Stimulated activated CD4-positive, alpha-beta T cell treated with anti-CD3 and anti-CD28 coated beads, Interleukin-12 subunit alpha, Interleukin-12 subunit beta, amount 100 ng/mL, for 48 hours (primary cell): ENCODE measurements around the gene CFB.
"Not testable (repeated sequence)": the region's sequence is repeated elsewhere in the genome, so short reads cannot be mapped to it uniquely, and the experiment has no call there.

Source experiments
- DNase-seq, 3 donors: peaks; one replicate each; pipeline ENCODE4 v3.0.0-alpha.2; 2020; ENCODE audit warnings: low read depth in 2 of 3, low spot score in 1 of 3

Gene CFB

DNA sequence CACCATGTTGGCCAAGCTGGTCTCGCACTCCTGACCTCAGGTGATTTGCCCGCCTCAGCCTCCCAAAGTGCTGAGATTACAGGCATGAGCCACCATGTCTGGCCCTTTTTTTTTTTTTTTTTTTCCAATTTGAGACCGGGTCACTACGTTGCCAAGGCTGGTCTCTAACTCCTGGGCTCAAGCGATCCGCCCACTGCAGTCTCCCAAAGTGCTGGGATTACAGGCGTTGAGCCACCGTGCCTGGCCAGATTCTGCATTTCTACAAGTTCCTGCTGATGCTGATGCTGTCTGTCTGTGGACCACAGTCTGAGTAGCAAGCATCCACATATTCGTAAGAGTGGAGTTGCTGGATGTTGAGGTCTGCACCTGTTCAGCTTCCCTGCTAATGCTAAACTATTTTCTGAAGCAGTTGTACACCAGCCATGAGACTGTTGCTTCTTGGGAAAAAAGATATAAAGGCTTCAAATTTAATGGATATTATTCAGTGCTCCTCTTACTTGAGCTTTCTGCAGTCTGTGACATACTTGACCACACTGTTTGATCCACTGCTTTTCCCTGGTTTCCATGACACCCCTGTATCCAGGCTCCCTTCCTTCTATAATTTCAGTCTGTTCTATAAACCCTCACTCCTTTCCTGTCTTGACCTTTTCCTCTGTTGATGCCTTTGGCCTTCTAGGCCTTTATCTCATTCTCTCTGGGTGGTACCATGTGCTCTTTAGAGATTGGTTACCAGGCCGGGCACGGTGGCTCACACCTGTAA lies 33.9 kb upstream of the CFB start:
- no peak for DNase-seq

DNA sequence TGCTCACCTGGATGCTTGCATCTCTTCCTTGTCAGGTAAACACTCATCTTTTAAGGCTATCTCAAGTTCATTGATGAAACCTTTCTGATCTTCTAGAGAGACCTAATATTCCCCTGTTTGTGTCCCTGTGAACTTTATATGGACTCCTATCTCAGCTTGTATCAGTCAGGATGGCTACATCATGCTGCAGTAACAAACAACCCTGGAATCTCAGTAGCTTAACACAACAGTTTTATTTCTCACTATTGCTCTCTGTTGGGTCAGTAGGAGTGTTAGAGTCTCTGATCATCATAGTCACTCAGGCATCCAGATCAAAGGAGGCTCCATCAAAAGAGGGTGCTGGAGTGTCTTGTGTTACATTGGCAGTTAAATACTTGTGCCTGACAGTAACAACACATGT lies 30.5 kb upstream of the CFB start:
- no peak for DNase-seq

DNA sequence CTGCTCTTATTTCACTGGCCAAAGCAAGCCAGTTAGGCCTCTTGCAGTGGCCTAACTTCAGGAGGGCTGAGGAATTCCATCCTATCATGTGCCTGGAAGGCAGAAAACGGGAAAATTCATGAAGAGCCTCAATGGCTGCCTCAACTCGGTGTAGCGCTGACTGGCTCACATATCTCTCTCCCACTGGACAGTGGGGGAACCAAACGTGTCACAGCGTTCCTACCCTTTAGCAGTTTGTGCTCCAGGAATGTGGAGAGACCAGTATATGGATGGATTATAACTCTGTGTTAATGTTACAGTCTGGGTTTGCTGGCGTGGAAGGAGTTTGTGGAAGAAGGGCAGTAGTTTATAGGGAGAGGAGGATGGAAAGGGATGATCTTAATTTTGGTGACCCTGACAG lies 30.1 kb upstream of the CFB start:
- no peak for DNase-seq

- DNase-seq: no peak
These were observed 27.7 kb upstream of the CFB start for GRCh38 chr6:31918069-31918720.

DNA sequence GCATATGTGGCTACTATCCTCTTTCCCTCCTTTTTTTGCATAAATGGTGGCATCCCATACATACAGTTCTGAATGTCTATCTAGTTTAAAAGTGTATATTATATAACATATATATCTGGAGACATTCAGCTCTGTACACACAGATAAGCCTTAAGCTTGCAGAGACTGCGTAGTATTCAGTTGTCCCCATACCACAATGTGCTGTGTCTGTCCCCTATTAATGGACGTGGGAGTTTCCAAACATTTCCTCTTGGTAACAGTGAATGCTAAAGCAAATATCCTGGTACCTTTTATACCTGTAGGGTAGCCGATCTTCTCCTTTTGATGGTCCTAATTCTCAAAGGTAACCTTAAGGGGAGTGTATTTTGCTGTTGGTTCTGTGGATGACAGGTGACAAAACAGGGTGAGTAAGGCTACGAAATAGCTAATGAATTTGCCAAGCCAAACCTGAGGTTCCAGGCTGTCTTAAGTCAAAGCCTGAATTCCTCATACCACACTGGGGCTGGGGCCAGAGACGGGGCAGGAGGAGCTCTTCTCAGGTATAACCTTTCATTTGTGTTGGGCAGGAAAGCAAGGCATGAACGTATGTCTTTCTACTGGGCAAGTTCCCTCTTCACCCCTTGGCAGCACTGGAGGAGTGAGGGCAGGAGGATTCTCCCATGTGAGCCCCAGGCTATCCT lies 26.1 kb upstream of the CFB start:
- DNase-seq: no peak

- no peak for DNase-seq
These were observed 25.1 kb upstream of the CFB start for GRCh38 chr6:31920811-31921210.

DNA sequence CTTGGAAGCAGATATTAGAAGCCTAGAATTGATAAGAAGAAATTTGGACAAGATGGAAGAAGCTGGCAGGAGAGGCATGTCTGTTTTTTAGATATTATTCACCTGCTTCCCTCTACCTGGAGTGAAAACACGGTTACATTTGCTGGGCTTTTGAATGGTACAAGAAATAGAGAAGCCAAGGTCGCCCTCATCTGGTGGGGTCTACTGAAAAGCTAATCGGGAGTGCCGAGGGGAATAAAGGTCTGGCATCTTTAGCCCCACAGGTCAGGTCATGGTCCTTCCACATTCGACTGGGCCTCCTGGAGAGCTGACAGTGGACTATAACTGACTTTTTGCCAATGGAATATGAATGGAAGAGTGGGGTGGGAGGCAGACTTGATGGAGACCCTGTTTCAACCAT lies 23.0 kb upstream of the CFB start:
- no peak for DNase-seq

DNA sequence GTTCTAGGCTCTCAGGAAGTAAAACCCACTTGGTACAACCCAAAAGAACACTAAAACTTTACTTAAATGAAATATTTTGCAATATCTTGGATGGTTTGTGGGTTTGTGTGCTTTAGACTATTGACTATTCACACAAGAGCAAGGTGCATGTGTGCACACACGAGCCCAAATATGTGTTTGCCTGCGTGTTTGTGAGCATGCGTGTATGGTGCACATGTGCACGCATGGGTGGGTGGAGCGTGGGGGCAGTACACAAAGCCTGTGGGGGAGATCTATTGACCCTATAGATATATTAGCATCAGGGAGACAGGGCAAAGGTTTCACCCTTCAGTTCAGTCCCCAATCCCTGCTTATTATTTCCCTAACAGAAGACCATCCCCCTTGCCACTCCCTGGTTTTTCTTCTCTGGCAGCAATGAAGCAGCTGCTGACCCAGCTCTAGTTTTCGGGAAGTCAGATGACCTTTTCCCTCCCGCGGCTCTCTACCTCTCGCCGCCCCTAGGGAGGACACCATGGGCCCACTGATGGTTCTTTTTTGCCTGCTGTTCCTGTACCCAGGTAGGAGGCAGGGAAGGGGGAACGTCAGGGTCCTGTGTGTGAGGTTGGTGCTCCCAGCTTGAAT lies 18.5 kb upstream of the CFB start, which contains the start of gene C2:
TSS of gene C2 (plus strand) at position 476 of the 621 bp plus-strand sequence. CDS start at position 512, 36 bp downstream.
- no peak for DNase-seq

GRCh38 chr6:31927863-31928671 lies 17.8 kb upstream of the CFB start:
- DNase-seq: no peak

GRCh38 chr6:31928672-31928939 lies 17.3 kb upstream of the CFB start:
- no peak for DNase-seq

DNA sequence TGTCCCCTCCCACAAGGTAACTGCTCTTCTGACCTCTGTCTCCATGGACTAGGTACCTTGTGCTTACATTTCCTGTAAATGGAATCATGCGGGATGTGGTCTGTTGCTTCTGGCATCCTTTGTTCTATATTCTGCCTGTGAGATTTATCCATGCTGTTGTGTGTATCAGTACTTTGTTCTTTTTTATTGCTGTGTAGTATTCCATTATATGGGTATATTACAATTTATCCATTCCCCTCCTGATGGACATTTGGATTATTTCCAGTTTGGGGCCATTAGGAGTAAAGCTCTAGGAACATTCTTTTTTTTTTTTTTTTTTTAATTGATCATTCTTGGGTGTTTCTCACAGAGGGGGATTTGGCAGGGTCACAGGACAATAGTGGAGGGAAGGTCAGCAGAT lies 14.9 kb upstream of the CFB start:
- DNase-seq: no peak

GRCh38 chr6:31932137-31932536 lies 13.8 kb upstream of the CFB start:
- not testable (repeated sequence) for DNase-seq

DNA sequence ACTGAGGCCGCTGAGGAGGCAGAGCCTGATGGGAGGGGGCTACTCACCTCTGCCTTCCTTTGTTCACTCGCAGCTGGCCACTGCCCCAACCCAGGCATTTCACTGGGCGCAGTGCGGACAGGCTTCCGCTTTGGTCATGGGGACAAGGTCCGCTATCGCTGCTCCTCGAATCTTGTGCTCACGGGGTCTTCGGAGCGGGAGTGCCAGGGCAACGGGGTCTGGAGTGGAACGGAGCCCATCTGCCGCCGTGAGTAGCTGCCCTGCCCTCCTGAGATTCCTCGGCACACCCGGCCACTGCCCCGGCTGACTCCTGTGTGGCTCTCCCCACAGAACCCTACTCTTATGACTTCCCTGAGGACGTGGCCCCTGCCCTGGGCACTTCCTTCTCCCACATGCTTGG lies 12.4 kb upstream of the CFB start:
- DNase-seq: no peak

DNA sequence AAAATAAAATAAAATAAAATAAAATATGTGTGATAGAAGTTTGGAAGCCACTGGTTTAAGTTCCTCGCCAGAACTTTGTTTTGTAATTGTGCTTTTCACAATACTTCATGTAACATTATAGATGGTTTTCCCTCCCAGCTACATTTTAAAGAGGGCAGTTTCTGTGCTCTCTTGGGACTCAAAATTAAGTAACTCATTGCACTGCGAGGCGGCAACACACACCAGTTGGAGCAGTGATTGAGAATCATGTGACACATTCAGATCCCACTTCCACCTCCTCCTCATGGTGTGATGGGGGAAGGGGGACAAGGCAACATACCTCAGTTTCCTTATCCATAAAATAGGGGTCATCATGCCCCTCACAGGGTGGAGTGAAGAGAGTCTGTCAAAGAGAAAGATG lies 10.9 kb upstream of the CFB start:
- DNase-seq: no peak

GRCh38 chr6:31935823-31936222 lies 10.1 kb upstream of the CFB start:
- DNase-seq: no peak

DNA sequence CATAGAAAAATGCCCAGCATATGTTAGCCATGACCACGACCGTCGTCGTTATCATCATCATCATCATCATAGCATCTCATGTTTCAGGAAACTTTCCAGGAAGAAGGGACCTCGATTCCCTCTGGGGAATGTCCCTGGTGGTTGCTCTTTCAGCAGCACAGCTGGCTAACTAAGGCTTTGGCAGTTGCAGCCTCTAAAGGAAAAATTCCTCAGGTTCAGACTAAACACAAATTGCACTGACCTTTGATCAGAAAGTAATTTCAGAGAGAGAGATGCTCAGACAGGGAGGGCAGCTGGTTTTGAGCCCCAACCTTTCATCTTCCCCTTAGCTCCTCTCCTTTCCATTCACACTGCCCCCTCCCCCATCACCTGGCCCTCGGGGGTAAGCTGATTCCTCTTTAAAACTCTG lies 5.6 kb upstream of the CFB start:
- DNase-seq: no peak

- DNase-seq: no peak
These were observed 2.2 kb upstream of the CFB start for GRCh38 chr6:31943742-31944141.

DNA sequence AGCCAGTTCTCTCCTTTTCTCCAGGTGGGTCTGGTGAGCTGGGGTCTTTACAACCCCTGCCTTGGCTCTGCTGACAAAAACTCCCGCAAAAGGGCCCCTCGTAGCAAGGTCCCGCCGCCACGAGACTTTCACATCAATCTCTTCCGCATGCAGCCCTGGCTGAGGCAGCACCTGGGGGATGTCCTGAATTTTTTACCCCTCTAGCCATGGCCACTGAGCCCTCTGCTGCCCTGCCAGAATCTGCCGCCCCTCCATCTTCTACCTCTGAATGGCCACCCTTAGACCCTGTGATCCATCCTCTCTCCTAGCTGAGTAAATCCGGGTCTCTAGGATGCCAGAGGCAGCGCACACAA lies 765 bp upstream of the CFB start:
- DNase-seq: no peak

- no peak for DNase-seq
These were observed 533 bp downstream of the CFB start for GRCh38 chr6:31946370-31946885.

GRCh38 chr6:31947070-31947675 lies 1.3 kb downstream of the CFB start:
- DNase-seq: no peak

- DNase-seq: no peak
These were observed 2.0 kb downstream of the CFB start for GRCh38 chr6:31947864-31948263.
